Karpas-422 (cell line): ENCODE results near the gene SPOCK1. TPM values are rescaled to one million over a fixed set of nuclear protein-coding genes. Genes with fewer than 3 reads are reported as not detected.

Experiments
- DNase-seq: peaks from one replicate; pipeline ENCODE4 v3.0.0-alpha.2; 2015
- H2AFZ ChIP-seq: fragments of 200-600 bp; sonication (generic); 2 replicates; pipeline ENCODE4 v1.6.1; 2014; ENCODE audit warnings: antibody characterized with exemption, low read length, mixed read lengths
- H3K27ac ChIP-seq: fragments of 200-600 bp; sonication (generic); 2 replicates; pipeline ENCODE4 v1.5.1; 2014; ENCODE audit warnings: mild to moderate bottlenecking, low read length, moderate library complexity
- H3K27me3 ChIP-seq: fragments of 200-600 bp; sonication (generic); 2 replicates; pipeline ENCODE4 v1.6.1; 2014; ENCODE audit warnings: low read length, mixed read lengths
- H3K36me3 ChIP-seq: fragments of 200-600 bp; sonication (generic); 2 replicates; pipeline ENCODE4 v1.6.1; 2014; ENCODE audit warnings: low read length, mixed read lengths; ENCODE audit not compliant: insufficient read depth
- H3K4me1 ChIP-seq: fragments of 200-600 bp; sonication (generic); 2 replicates; pipeline ENCODE4 v1.6.1; 2014; ENCODE audit warnings: mild to moderate bottlenecking, low read length, mixed read lengths
- H3K4me2 ChIP-seq: fragments of 200-600 bp; sonication (generic); 2 replicates; pipeline ENCODE4 v1.6.1; 2014; ENCODE audit warnings: low read length, low read depth, mild to moderate bottlenecking; ENCODE audit not compliant: poor library complexity, severe bottlenecking
- H3K4me3 ChIP-seq: fragments of 200-600 bp; sonication (generic); 2 replicates; pipeline ENCODE4 v1.5.1; 2014; ENCODE audit warnings: mild to moderate bottlenecking, antibody characterized with exemption, low read length, mixed read lengths
- H3K79me2 ChIP-seq: fragments of 200-600 bp; sonication (generic); 2 replicates; pipeline ENCODE4 v1.6.1; 2014; ENCODE audit warnings: mild to moderate bottlenecking, low read length, mixed read lengths
- H3K9ac ChIP-seq: fragments of 200-600 bp; sonication (generic); 2 replicates; pipeline ENCODE4 v1.6.0; 2014; ENCODE audit warnings: low read length
- H3K9me2 ChIP-seq: fragments of 200-600 bp; sonication (generic), shearing (Covaris generic); replicated peaks from 2 replicates; pipeline ENCODE4 v1.6.0; 2014; ENCODE audit warnings: mild to moderate bottlenecking, low read length, moderate library complexity; ENCODE audit not compliant: insufficient read depth
- H3K9me3 ChIP-seq: fragments of 300-700, 200-600 bp; sonication (generic); 2 replicates; pipeline ENCODE4 v1.6.1; 2014; ENCODE audit warnings: low read length, mixed read lengths
- H4K20me1 ChIP-seq: fragments of 200-600 bp; sonication (generic); 2 replicates; pipeline ENCODE4 v1.6.1; 2014; ENCODE audit warnings: mild to moderate bottlenecking, antibody characterized with exemption, low read length, low read depth; ENCODE audit not compliant: insufficient read depth
- total RNA-seq: library from RNA; depleted of rRNA; stranded (reverse); fragments of >200 nt; shearing (Covaris generic); gene quantifications from 2 replicates; pipeline ENCODE4 v1.2.3, GENCODE V29; 2014; ENCODE audit warnings: low replicate concordance

The SPOCK1 gene
- total RNA-seq, 1 experiment from 2014 or later, result 1.0 TPM

DNA sequence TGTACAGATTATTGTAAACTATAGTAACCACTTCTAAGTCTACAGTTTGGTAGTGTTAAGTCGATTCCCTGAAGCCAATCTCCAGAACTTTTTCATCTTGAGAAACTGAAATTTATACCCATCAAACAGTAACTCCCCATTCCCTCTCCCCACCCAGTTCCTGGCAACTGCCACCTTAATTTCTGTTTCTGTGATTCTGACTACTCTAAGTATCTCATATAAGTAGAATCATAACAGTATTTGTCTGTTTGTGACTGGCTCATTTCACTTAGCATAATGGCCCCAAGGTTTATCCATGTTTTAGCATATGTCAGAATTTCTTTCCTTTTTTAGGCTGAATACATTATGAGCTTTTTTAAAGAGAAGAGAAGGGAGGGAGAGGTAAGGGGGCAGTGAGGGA is 61.4 kb downstream of the SPOCK1 start:
- 0 out of 2 replicates have a peak, but pooled peaks cover 6% of the 10 kb centered on the region for H3K4me1 ChIP-seq
- no peaks in the 10 kb centered on the region for H3K36me3 ChIP-seq
- no peak overlapping the region for H2AFZ ChIP-seq
- H3K9me2 ChIP-seq, result no peaks in the 10 kb centered on the region
- no peak overlapping the region for H3K4me3 ChIP-seq
- H3K9me3 ChIP-seq, result no peaks in the 10 kb centered on the region
- DNase-seq, result no peak
- H3K9ac ChIP-seq, result no peak overlapping the region
- no peak overlapping the region for H3K27ac ChIP-seq
- H3K4me2 ChIP-seq, result no peak overlapping the region
- no peaks in the 10 kb centered on the region for H3K79me2 ChIP-seq
- H3K27me3 ChIP-seq, result no peaks in the 10 kb centered on the region
- H4K20me1 ChIP-seq, result no peaks in the 10 kb centered on the region

DNA sequence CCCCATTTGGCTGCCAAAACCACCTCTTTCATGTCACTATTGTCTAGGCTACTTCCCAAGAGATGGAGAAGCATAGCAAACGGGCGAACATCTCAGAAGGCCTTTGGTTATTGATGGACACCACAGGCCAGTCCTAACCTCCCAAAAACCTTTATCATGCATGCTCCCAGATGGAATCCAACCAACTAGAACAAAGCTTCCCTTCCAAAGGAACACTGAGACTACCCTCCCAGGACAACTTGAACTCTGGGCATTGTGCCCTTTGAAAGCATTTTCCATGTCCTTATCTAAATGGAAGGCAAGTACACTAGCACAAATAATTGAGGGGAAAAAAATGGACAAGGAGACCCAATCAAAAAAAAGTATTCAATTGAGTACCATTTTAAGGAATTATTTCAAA is 65.6 kb downstream of the SPOCK1 start:
- Histone ChIP-seq H3K9me3 (no peaks in the 10 kb centered on the region), H3K9me2 (no peaks in the 10 kb centered on the region), H3K27me3 (no peaks in the 10 kb centered on the region), H4K20me1 (no peaks in the 10 kb centered on the region), H3K4me2 (no peak overlapping the region), H3K36me3 (no peaks in the 10 kb centered on the region), H3K79me2 (no peaks in the 10 kb centered on the region), H2AFZ (no peak overlapping the region), H3K27ac (no peak overlapping the region), H3K4me3 (no peak overlapping the region), H3K4me1 (0 out of 2 replicates have a peak, but pooled peaks cover 1% of the 10 kb centered on the region), H3K9ac (no peak overlapping the region)
- DNase-seq, result no peak

DNA sequence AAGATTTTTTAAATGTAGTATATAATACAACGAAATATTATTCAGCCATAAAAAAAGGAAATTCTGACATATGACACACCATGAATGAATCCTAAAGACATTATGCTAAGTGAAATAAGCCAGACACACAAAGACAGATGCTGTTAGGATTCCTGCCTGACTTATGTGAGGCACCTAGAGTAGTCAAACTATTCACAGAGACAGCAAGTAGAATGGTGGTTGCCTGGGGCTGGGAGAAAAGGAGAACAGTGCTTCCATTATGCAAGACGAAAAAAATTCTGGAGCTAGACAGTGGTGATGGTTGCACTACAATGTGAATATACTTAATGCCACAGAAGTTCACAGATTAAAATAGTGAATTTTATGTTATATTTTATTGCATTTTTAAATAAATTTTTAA is 66.8 kb downstream of the SPOCK1 start:
- no peak for DNase-seq
- Histone ChIP-seq H3K36me3 (no peaks in the 10 kb centered on the region), H3K9me3 (no peaks in the 10 kb centered on the region), H3K4me2 (no peak overlapping the region), H2AFZ (no peak overlapping the region), H3K27ac (no peak overlapping the region), H3K9me2 (no peaks in the 10 kb centered on the region), H3K79me2 (no peaks in the 10 kb centered on the region), H3K4me3 (no peak overlapping the region), H3K9ac (no peak overlapping the region), H3K27me3 (no peaks in the 10 kb centered on the region), H3K4me1 (no peaks in the 10 kb centered on the region), H4K20me1 (no peaks in the 10 kb centered on the region)

DNA sequence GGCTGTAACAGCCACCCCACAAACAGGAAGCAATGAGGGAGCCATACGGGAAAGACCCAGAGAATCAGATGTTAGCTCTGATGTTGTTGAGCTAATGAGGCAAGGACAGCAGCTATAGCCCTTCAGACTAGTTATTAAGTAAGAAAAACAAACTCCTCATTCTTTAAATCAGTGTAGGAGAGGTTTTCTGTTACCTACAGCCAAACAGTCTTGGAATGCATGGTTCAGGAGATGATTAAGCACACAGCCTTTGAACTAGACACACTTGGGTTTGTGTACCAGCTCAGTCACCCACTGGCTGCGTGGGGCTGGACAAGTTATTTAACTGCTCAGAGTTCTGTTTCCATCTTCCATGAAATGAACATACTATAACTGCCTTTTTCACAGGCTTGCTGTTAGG is 68.1 kb downstream of the SPOCK1 start:
- no peaks in the 10 kb centered on the region for H3K9me2 ChIP-seq
- H2AFZ ChIP-seq, result no peak overlapping the region
- H3K4me1 ChIP-seq, result no peaks in the 10 kb centered on the region
- H3K27ac ChIP-seq, result no peak overlapping the region
- H3K79me2 ChIP-seq, result no peaks in the 10 kb centered on the region
- H3K4me2 ChIP-seq, result no peak overlapping the region
- no peak overlapping the region for H3K4me3 ChIP-seq
- no peaks in the 10 kb centered on the region for H4K20me1 ChIP-seq
- DNase-seq, result no peak
- H3K36me3 ChIP-seq, result no peaks in the 10 kb centered on the region
- H3K9ac ChIP-seq, result no peak overlapping the region
- no peaks in the 10 kb centered on the region for H3K27me3 ChIP-seq
- H3K9me3 ChIP-seq, result no peaks in the 10 kb centered on the region

DNA sequence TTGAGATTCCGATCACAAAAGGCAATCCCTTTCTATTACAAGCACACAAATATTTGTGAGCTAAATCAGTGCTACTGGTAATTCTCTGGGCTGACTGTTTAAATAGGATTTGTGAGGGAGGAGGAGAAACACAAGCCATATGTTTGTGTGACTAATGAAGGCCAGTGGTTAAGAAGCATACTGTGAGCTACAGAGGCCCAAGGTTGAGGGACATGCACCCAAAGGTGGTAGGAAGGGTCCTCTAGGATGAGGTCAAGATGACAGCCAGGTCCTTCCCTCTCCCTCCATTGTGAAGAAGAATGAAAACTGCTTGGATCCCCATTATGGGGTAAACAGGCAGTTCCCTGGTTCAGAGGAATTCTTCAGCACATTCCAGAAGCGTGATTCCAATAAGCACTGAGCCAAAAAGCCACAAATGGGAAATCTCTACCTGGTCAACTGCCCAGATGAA is 83.9 kb downstream of the SPOCK1 start:
- Histone ChIP-seq H4K20me1 (no peaks in the 10 kb centered on the region), H3K36me3 (no peaks in the 10 kb centered on the region), H3K4me3 (no peak overlapping the region), H3K27ac (no peak overlapping the region), H3K9ac (no peak overlapping the region), H3K4me2 (no peak overlapping the region), H3K4me1 (no peaks in the 10 kb centered on the region), H3K9me2 (no peaks in the 10 kb centered on the region), H3K27me3 (no peaks in the 10 kb centered on the region), H3K9me3 (no peaks in the 10 kb centered on the region), H3K79me2 (no peaks in the 10 kb centered on the region), H2AFZ (no peak overlapping the region)
- no peak for DNase-seq

DNA sequence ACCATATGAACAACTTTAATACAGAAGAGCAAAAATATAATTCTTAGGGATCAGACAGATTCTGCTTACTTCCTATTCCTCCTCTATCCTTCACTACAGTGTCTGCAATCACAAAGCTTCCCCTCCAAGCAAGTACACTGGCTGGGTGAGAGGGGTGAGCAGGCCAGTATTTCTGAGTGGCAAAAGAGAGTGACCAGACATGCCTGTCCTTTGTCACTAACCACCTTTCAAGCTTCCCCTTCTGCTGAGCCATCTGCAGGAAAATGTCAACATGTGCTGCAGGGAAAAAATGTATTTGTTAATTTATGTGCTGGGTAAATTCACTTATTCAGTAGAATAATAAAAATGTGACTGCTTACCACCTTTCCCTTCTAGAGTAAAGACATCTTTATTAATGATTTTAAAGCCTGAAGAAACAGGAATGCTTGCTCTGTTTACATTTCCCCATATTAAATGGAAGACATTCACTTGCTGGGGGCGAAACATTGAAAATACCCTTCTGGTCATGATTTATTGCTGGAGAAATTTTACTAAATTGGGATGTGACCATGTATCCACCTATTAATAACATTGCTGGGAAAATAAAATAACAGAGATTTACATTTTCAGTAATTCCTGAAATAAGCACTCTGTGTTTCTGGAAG is 84.9 kb downstream of the SPOCK1 start:
- Histone ChIP-seq H3K36me3 (no peaks in the 10 kb centered on the region), H3K9ac (no peak overlapping the region), H3K27me3 (no peaks in the 10 kb centered on the region), H3K9me3 (no peaks in the 10 kb centered on the region), H3K27ac (no peak overlapping the region), H3K4me1 (no peaks in the 10 kb centered on the region), H4K20me1 (no peaks in the 10 kb centered on the region), H3K9me2 (no peaks in the 10 kb centered on the region), H3K79me2 (no peaks in the 10 kb centered on the region), H3K4me2 (no peak overlapping the region), H2AFZ (no peak overlapping the region), H3K4me3 (no peak overlapping the region)
- no peak for DNase-seq

DNA sequence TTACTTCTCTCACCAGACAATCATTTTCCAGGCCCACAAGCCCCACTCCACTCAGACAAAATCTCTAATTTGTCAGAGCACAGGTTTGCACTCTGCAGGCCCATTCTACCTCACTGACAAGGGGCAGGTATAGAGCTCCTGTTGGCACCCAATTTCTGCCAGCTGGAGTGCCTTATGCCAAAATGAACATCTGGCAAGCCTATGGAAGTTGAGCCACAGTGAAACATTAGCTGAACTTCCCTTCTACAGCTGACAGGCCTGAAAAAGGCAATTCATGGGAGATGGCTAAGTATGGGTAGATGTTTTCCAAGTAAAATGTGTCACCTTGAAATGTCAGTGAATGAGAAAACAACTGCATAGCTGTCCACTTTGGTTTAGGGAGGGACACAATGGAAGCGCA is 87.0 kb downstream of the SPOCK1 start:
- Histone ChIP-seq H3K9ac (no peak overlapping the region), H4K20me1 (no peaks in the 10 kb centered on the region), H3K79me2 (no peaks in the 10 kb centered on the region), H3K9me3 (no peaks in the 10 kb centered on the region), H3K9me2 (no peaks in the 10 kb centered on the region), H3K4me1 (no peaks in the 10 kb centered on the region), H3K27ac (no peak overlapping the region), H3K36me3 (no peaks in the 10 kb centered on the region), H3K4me3 (no peak overlapping the region), H2AFZ (no peak overlapping the region), H3K4me2 (no peak overlapping the region), H3K27me3 (no peaks in the 10 kb centered on the region)
- no peak for DNase-seq

DNA sequence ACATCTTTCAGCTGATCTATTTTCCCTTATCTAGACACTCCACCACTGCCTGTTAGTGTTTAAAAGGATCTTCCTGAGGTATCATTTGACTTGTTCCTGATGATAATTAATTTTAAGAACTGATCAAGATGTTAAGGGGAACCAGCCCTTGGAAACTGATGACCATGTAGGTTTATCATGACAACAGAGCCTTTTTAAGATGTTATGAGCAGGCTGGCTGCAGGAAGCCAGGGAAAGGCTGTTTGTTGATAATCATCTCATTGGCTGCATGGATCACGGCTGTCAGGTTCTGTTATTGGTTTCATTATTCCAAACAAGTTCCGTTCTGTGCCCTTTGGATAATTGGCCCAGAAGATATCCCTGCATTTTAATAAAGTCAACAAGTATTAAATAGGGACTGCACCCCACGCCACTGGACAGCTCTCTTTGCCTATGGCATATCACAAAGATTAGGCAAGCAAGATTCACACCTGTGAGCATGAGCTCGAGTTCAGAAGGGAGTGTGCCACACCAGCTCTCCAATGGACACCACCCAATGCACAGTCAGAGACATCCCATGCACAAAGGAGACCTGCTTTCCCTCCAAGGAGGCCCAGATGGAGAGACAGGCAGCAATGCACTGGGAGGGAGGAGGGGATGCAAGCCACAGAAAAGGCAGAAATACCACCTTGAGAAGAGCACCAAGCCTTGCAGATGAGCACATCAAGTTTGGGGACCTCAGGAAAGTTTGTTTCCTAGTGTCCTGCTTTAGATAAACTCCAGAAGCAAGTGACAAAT is 88.7 kb downstream of the SPOCK1 start:
- Histone ChIP-seq H3K4me3 (no peak overlapping the region), H3K9ac (no peak overlapping the region), H3K27me3 (no peaks in the 10 kb centered on the region), H4K20me1 (no peaks in the 10 kb centered on the region), H3K27ac (no peak overlapping the region), H3K9me3 (no peaks in the 10 kb centered on the region), H3K79me2 (no peaks in the 10 kb centered on the region), H3K4me1 (no peaks in the 10 kb centered on the region), H3K4me2 (no peak overlapping the region), H3K9me2 (no peaks in the 10 kb centered on the region), H2AFZ (no peak overlapping the region), H3K36me3 (no peaks in the 10 kb centered on the region)
- DNase-seq, result no peak
